ENCODE results near the gene IFNL2.

IFNL2 gene

GRCh38 chr19:39277598-39277997, 9.4 kb downstream of the IFNL2 start:
- H3K36me3 ChIP-seq (ENCODE audit: insufficient read depth, low read length), result no peaks in the 10 kb centered on the region
- H3K9ac ChIP-seq (ENCODE audit: low read length), result no peak overlapping the region
- no peaks in the 10 kb centered on the region for H4K20me1 ChIP-seq (ENCODE audit: insufficient read depth, low read length)
- H3K27me3 ChIP-seq (ENCODE audit: insufficient read depth, low read length), result no peaks in the 10 kb centered on the region; the same call in 1 of the 2 replicates
- no peaks in the 10 kb centered on the region for H3K4me1 ChIP-seq (ENCODE audit: insufficient read depth, low read length, severe bottlenecking)
- H3K27ac ChIP-seq (ENCODE audit: low read depth, low read length, poor library complexity, severe bottlenecking), result no peak overlapping the region
- H3K4me3 ChIP-seq (ENCODE audit: low read depth, low read length, poor library complexity, severe bottlenecking), result no peak overlapping the region
- no peak overlapping the region for H2AFZ ChIP-seq (ENCODE audit: low read length)
- no peaks in the 10 kb centered on the region for H3K79me2 ChIP-seq (ENCODE audit: insufficient read depth, low read length)
- H3K4me2 ChIP-seq (ENCODE audit: low read length), result no peak overlapping the region
- no peak for TF ChIP-seq EZH2 (IDR thresholded peaks at IDR 0.05; ENCODE audit: borderline replicate concordance, low read length)
- no peak for TF ChIP-seq CTCF (IDR thresholded peaks at IDR 0.05; ENCODE audit: low read length)
- no peaks in the 10 kb centered on the region for H3K9me2 ChIP-seq (ENCODE audit: low read depth, low read length)
- no peaks in the 10 kb centered on the region for H3K9me3 ChIP-seq (ENCODE audit: low read length)
- no peaks in the 10 kb centered on the region for H3F3A ChIP-seq (ENCODE audit: insufficient read depth, low read length)

GRCh38 chr19:39282021-39282420, 13.8 kb downstream of the IFNL2 start:
- TF ChIP-seq EZH2 (IDR thresholded peaks at IDR 0.05; ENCODE audit: borderline replicate concordance, low read length) (no peak), CTCF (IDR thresholded peaks at IDR 0.05; ENCODE audit: low read length) (no peak)

GRCh38 chr19:39284032-39284431, 15.8 kb downstream of the IFNL2 start:
- no peaks in the 10 kb centered on the region for H4K20me1 ChIP-seq (ENCODE audit: insufficient read depth, low read length)
- H3K27me3 ChIP-seq (ENCODE audit: insufficient read depth, low read length), result no peaks in the 10 kb centered on the region; the same call in 1 of the 2 replicates
- no peaks in the 10 kb centered on the region for H3K9me3 ChIP-seq (ENCODE audit: low read length)
- no peaks in the 10 kb centered on the region for H3K79me2 ChIP-seq (ENCODE audit: insufficient read depth, low read length)
- H3K27ac ChIP-seq (ENCODE audit: low read depth, low read length, poor library complexity, severe bottlenecking), result no peak overlapping the region
- H3K4me1 ChIP-seq (ENCODE audit: insufficient read depth, low read length, severe bottlenecking), result no peaks in the 10 kb centered on the region
- TF ChIP-seq EZH2 (IDR thresholded peaks at IDR 0.05; ENCODE audit: borderline replicate concordance, low read length) (no peak), CTCF (IDR thresholded peaks at IDR 0.05; ENCODE audit: low read length) (no peak)
- H3K9ac ChIP-seq (ENCODE audit: low read length), result no peak overlapping the region
- H3K4me3 ChIP-seq (ENCODE audit: low read depth, low read length, poor library complexity, severe bottlenecking), result no peak overlapping the region
- H2AFZ ChIP-seq (ENCODE audit: low read length), result no peak overlapping the region
- no peaks in the 10 kb centered on the region for H3K36me3 ChIP-seq (ENCODE audit: insufficient read depth, low read length)
- no peak overlapping the region for H3K4me2 ChIP-seq (ENCODE audit: low read length)
- no peaks in the 10 kb centered on the region for H3K9me2 ChIP-seq (ENCODE audit: low read depth, low read length)
- no peaks in the 10 kb centered on the region for H3F3A ChIP-seq (ENCODE audit: insufficient read depth, low read length)

More at GRCh38 chr19:39282021-39282420, 13.8 kb downstream of the IFNL2 start:
- no peaks in the 10 kb centered on the region for H3K9me3 ChIP-seq (ENCODE audit: low read length)
- H4K20me1 ChIP-seq (ENCODE audit: insufficient read depth, low read length), result no peaks in the 10 kb centered on the region
- H3K9ac ChIP-seq (ENCODE audit: low read length), result no peak overlapping the region
- H3K36me3 ChIP-seq (ENCODE audit: insufficient read depth, low read length), result no peaks in the 10 kb centered on the region
- H3K4me1 ChIP-seq (ENCODE audit: insufficient read depth, low read length, severe bottlenecking), result no peaks in the 10 kb centered on the region
- no peaks in the 10 kb centered on the region for H3K79me2 ChIP-seq (ENCODE audit: insufficient read depth, low read length)
- no peak overlapping the region for H2AFZ ChIP-seq (ENCODE audit: low read length)
- no peak overlapping the region for H3K4me2 ChIP-seq (ENCODE audit: low read length)
- no peaks in the 10 kb centered on the region for H3K9me2 ChIP-seq (ENCODE audit: low read depth, low read length)
- no peak overlapping the region for H3K27ac ChIP-seq (ENCODE audit: low read depth, low read length, poor library complexity, severe bottlenecking)
- H3K4me3 ChIP-seq (ENCODE audit: low read depth, low read length, poor library complexity, severe bottlenecking), result no peak overlapping the region
- no peaks in the 10 kb centered on the region; the same call in 1 of the 2 replicates for H3K27me3 ChIP-seq (ENCODE audit: insufficient read depth, low read length)
- H3F3A ChIP-seq (ENCODE audit: insufficient read depth, low read length), result no peaks in the 10 kb centered on the region
